SK-N-DZ (cell line): ENCODE results near the gene RBMS1. TPM values are rescaled to one million over a fixed set of nuclear protein-coding genes. Genes with fewer than 3 reads are reported as not detected.

Experiments
- DNase-seq: peaks from one replicate; pipeline ENCODE4 v3.0.0-alpha.2; 2015; ENCODE audit warnings: low spot score
- polyA plus RNA-seq, 2 experiments: library from polyadenylated mRNA; depleted of rRNA; stranded (reverse); fragments of >200 nt; gene quantifications; 2 replicates each; pipeline ENCODE4 v1.2.3, GENCODE V29; 2014

The RBMS1 gene, protein sequence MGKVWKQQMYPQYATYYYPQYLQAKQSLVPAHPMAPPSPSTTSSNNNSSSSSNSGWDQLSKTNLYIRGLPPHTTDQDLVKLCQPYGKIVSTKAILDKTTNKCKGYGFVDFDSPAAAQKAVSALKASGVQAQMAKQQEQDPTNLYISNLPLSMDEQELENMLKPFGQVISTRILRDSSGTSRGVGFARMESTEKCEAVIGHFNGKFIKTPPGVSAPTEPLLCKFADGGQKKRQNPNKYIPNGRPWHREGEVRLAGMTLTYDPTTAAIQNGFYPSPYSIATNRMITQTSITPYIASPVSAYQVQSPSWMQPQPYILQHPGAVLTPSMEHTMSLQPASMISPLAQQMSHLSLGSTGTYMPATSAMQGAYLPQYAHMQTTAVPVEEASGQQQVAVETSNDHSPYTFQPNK
- 69.6 and 76.4 TPM in 2 replicates for polyA plus RNA-seq (2014; cell fraction: cytosol; rRNA removed)
- 58.9 and 72.9 TPM in 2 replicates for polyA plus RNA-seq (2014; cell fraction: nucleus; rRNA removed)

DNA sequence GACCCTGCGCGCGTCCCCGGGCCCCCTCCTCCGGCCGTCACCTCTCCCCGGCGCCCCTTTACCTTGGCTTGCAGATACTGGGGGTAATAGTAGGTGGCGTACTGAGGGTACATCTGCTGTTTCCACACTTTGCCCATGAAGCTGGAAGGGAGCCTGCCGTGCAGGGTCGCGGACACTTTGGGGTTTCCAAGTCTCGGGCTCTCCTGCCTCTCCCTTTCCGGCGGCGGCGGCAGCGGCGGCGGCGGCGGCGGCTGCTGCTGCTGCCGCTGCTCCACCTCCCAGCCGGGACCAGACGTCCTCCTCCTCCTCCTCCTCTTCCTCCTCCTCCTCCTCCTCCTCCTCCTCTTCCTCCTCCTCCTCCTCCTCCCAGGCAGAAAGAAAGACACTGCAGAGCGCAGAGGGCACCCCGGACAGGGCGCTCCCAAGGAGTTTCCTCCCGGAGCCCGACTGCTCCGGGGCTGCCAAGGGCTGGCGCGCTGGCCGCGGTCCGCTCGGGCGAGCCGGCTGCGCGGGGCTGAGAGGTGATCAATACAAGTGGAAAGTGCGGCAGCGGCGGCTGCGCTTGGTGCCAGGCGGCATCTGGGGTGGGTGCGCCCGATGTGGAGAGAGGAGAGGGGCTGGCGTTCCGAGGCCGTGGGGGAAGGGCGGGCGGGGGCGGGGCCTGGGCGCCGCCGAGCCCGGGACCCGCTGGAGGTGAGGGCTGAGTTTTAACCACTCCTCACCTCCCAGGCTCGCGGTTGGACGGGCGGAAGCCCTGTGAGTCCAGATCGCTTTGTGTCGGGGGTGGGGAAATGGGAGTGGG, at the start of gene RBMS1:
Gene RBMS1, minus strand, starts transcription at position 581 of the 802 bp plus-strand sequence. Its CDS starts 444 bp downstream, at position 137.
- peak; percentile 82 for DNase-seq

DNA sequence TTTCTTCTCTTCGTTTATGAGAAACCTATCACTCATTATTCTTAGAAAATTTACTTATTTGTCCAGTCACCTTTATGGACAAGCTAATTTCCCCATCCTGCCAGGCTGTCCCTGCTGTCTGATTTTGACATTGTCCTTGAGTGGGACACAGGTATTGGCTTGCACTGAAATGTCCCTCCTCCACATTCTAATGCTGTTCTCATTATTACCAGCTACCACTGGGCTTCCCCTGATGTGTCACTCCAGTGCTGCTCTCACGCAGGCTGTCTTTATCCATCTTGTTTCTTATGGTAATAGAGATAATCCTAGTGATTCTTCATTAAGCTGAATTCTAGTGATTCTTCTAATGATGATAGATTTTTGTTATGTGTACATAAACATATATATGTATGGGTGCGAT, 48.1 kb upstream of the RBMS1 start:
- DNase-seq, result no peak

DNA sequence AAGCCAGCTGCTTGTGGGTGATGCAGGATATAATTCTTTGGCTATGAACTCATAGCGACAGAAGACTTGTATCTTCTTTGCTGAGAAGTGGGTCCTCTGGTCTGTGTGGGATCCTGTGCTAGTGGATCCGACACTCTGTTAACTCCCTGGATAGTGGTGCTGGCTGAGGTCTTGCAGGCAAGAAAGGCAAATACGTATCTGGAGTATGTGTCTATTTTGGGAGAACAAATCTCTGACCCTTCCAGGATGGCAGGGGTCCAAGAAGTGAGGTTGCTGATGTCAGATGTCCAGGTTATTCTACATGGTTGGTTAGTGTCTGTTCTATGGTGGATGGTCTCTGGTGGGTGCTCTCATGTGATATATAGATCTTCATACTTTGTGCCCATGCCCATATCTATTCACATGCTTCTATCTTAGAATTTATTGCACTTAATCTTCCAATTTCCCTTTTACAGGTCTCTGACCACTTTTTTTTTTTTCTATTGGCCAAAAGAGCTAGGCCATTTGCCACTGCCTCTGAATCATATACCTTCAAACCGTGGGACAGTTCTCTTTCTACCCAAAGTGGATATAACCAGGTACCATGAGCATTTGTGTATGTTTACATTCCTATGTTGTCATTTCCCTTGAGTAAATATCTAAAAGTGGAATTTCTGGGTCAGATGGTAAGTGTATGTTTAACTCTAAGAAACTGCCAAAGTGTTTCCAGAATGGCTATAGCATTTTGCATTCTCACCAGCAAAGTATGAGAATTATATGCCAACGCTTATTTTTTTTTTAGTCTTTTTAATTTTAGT, 45.1 kb upstream of the RBMS1 start:
- no peak for DNase-seq

DNA sequence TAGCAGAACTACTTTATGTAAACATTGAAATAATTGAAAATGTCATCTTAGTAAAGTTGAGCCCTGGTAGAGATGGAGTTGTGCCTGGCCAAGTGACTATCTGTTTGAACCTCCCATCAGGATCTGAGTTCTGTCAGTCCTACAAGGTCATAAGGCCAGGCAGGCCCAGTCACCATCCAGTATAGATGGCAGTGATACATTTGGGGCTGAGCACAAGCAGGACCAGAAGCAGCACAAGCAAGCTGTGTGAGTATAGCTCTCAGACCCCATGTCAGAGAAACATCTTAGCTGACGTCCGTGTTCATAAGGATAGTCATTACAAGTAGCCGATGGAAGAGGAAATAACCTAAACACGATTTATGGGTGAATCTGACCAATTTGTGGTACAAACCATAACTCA, 44.5 kb upstream of the RBMS1 start:
- no peak for DNase-seq

DNA sequence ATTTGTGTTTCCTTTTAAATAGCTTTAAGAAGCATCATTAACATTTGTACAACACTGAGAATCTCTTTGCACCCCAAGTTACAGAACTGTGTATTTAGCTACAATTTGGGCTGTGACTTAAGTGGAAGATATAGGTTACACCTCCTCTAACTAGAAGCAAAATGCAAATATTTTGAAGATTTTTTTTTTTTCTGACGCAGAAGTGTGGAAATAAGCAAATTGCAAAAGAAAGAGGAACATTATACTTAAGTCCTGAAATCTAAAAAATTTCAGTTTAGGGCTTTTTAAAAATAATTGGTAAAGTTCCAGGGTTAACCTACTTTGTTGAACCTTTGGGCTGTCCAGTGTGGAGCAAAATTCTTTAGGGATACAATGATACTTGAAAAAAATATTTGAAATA, 41.4 kb upstream of the RBMS1 start:
- no peak for DNase-seq

DNA sequence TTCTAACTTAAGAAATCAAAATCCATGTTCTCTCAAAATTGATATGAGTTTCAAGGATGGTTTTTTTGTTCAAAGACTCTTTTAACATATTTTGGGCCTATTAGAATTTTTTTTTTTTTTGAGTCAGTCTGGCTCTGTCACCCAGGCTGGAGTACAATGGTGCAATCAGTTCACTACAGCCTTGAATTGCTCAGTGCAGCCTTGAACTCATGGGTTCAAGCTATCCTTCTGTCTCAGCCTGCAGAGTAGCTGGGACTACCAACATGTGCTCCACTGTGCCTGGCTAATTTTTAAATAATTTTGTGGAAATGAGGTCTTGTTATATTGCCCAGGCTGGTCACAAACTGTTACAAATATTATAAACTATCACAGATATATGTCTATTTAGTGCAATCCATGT, 40.6 kb upstream of the RBMS1 start:
- no peak for DNase-seq

DNA sequence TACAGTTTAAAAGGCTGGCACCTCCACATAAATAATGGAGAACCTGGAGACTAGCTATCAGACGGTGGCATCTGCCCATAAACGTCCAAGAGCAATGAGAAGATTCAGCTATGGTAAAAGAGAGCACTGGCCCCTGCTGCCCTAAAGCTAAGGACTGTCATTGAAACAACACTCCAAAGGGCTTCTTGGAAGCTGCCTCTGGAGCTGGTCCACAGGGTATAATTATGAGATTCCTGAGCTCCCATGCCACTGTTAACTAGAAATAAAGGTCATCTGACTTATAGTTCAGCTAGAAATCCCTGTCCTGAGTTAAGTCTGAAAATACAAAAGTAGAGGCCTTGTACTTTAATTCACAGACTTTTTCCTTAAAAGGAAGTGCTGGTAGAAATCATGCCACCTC, 39.9 kb upstream of the RBMS1 start:
- no peak for DNase-seq

DNA sequence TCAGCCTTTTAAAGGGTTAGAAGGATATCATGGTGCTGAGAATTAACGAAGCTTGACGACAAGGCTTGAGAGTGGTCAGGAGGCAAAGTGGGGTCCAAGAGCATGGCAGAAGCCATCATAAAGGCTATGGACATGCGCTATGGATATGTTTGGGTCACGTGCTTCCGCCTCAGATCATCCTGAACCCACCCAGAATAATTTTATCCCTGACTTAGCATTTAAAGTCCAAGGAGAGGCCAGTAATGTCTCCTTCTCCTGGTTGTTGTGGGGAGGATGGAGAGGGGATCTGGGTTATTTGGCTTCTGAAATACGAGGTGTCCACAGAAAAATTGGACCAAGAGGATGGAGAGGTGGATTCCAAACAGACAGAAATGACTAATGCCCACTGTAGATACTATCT, 38.8 kb upstream of the RBMS1 start:
- DNase-seq, result no peak

DNA sequence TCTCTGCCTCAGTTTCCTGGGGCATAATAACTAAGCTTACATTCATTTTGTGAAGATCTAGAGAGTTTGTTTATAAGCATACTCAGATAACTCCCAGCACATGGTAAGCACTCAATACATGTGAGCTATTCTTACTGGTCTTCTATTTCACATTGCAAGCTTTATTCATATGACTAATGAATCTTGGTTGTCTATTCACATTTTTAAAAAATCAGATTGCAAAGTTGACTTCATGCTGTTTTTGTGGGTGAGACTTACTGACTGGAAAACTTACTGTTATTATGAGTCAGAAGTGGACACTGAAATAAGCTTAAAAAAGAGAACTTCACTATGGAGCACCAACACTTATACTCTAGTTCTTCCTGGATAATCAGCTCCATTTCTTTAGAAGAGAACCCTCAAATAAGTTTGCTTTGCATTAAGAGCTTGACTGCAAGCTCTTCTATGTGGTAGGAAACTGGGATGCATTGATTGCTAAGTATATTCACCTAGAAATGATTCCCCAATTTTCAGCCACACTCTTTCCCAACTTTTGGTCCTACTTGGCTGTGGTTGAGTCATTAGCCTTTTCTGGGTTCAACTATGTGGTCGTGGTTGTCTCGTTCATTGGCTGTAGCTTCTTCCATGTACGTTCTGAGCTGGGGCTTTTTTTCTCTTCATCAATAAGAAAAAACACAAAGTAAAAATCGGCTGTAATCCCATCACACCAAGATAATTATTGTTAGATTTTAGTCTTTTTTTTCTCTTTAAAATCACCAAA, 29.5 kb upstream of the RBMS1 start:
- DNase-seq, result no peak

DNA sequence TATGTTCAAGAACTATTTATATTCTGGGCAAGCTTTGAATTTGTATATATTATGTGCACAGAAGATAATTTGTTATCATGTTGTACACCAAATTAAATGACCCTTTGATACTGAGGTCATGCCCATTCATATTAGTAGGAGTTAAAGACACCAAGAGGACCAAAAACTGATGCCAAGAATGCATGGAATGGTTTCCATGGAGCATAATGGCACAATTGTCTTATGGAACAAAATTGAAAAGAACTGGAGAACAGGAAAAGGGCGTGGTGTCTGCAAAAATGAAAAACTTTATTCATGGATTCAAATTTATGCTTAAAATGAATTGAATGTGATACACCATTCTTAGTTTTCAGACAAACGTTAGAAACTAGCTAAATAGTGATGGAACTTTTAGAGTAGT, 24.1 kb upstream of the RBMS1 start:
- DNase-seq, result no peak

DNA sequence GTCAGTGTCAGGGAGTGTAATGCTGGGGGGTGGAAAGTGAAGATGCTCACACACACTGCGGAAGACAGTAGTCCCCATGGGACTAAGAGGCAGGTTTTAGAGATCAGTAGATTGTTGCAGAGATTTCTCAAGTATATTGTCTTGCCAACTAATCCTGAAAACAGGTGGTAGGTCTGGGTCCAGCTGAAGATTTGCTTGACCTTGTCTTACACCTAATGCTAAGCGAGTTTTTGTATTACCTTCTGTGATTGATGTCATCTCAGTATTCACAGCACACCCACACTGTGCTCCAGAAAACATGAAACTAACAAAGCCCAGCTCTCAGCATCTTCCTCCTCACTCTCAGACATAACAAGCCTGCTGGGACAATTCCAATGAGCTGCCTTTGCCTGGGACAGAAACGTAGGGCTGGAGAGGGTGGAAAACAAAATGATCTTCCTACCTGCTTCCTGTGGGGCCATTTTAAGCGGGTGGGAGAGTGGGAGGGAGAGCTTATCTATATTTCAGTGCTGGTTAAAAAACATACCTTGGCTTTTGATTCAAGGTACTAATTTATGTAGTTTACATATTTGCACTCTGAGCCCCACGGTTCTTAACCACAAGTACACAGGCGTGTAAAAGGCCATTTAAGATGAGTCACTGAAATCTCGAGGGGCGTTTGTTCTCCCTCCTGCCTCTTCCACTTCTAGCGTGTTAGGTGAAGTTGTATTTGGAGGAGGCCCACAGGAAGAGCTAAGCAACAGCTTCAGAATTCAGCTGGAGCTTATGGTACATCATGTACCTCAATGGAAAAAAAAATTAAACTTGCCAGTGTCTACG, 23.1 kb upstream of the RBMS1 start:
- no peak for DNase-seq

DNA sequence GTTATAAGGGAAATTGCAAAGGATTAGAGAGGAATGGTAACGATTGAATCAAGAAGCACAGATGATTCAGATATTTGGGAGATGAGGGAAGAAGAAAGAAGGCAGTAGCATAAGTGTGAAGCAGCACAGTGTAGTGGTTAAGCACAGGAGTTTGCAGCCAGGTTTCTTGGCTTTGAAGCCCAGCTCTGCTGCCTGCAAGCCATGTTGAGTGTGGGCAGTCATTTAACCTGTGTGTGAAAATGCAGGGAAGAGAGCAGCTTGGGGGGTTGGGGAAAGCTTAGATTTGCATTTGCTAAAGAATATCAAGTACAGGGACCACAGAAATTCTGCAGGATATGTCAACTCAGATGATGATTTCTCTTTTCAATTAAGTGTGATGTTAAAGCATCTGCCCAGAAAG, 21.5 kb upstream of the RBMS1 start:
- no peak for DNase-seq

DNA sequence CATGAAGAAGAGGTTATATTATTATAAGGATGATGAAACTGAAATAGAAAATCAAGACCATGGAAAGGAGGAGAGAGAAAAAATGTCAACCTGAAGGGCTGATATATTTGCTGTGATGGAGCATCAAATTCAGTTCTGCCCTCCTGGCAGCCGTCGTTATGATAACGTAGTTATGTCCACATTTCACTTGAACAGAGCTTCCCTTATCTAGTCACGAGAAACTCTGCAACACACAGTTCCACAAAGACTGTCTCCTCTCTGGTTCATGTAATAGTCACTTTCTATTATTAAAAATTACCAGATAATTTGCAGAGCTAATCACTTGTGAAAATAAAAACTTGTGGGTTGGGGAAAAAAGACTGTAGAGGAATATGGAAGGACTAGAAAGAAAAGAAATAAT, 19.5 kb upstream of the RBMS1 start:
- DNase-seq, result peak; percentile 62

DNA sequence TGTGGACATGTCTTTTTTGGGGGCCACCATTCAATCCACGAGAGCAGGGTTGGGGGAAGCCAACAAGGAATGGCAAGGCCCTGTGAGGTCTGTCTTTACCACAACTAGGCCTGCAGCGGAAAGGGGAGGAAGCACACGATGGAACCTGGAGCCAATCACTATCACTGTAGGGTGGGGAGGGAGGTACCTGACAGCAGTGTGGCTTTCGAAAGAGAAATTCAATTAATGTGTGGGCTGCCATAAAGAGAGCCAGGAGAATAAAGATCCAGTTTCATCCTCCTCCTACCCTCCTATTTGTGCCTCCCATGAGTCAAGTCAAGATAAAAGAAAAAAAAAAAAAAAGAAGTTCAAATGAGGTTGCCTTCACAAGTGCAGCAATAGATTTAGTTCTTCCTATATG, 18.9 kb upstream of the RBMS1 start:
- peak; percentile 70 for DNase-seq

DNA sequence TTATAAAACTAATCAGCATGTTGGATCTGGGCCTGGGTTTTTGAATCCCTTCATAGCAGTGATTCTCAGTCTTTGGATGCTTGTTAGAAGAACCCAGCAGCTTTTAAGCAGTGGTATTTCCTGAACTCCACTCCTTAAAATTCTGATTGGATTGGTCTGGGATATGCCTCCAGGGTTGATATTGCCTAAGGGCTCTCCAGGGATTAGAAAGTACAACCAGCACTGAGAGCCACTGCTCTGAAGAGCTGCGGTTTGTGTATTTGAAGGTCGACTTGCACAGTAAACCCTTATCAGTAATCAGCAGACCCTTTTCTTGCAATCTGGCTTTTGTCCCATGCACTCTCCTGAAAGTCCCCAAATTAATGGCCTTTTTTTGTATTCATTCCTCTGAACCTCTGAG, 17.0 kb upstream of the RBMS1 start:
- DNase-seq, result peak; percentile 97

DNA sequence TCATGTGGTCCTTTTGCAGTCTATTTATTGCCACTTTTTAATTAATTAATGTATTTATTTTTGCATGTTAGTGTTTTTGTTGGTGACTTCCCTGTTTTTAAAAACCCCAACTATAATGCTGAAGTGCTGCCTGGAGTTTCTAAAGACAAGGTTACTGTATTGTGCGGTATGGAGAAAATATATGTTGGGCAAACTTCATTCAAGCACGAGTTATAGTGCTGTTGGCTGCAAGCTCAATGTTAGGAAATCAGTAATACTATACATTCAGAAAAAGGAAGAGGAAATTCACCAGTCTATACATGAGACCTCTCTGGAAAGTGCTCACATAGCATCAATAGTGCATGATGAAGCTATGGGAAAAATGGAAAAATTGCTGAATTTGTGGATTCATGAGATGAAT, 15.4 kb upstream of the RBMS1 start:
- DNase-seq, result no peak

DNA sequence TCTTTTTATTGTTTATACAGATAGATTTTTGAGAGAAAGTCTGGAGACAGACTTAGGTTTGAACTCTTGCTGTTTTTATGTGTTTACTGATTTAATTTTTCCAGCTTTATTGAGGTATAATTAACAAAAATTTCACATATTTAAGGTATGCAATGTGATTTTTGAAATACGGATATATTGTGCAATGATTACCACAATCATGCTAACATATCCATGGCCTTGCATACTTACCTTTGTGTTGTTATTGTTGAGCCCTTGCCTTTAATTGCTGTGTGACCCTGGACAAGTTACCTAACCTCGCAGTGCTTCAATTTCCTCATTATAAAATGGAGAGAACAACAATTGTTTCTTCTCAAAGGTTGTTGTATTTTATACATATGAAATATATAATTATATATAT, 13.9 kb upstream of the RBMS1 start:
- no peak for DNase-seq

DNA sequence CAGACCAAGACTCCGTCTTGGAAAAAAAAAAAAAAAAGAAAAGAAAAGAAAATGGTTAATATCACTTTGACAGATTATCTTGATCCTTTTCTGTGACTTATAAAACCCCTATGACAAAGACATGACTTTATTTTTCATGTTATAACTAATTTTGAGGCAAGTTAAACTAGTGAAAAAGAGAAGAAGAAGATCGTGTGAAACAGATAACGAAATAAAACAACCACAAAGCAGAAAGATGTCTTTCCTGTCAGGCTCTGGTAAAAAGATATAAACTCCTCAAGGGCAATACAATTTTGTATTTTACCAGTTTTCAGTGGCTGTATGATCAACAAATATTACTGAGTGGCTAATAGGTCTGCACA, 13.4 kb upstream of the RBMS1 start:
- no peak for DNase-seq

DNA sequence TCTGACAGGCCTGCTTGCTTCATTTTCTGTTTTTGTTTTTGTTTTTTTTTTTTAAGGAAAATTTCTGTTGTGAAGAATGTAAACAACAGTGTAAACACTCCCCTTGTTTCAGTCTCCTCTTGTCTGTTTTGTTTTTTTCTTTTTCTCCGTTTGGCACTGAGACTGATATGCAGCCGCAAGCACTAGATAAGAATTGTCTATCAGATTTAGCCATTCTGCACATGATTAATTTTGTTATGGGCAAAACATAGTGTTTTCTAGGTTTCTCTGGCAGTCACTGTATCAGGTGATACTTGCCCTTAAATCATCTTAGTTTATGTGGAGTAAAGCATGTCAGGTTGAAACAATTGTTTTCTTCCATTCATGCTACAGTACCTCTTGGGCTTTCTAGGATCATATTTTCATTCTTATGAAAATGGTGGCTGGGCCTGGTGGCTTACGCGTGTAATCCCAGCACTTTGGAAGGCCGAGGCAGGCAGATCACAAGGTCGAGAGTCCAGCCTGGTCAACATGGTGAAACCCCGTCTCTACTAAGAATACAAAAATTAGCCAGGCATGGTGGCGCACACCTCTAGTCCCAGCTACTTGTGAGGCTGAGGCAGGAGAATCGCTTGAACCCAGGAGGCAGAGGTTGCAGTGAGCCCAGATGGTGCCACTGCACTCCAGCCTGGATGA, 12.9 kb upstream of the RBMS1 start:
- no peak for DNase-seq

DNA sequence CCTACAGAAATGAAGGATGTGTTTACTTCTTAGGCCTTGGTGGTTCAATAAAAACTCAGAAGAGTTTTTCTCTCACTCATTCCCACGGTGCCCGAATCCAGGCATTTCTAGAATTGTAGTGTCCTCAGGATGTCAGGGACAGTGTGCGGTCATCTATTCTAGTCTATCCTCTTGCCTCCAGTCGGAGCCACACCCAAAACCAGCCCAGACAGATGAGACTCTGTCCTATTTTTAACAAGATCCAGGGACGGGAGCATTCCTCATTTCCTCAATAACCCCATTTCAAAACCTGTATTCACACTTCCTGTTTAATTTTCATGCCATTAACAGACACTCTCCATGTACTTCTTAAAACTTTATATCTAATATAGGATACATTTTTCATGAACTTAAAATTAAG, 11.6 kb upstream of the RBMS1 start:
- no peak for DNase-seq
